Measurements from ENCODE around the gene SLC39A12. TPM values are rescaled to one million over a fixed set of nuclear protein-coding genes. Genes with fewer than 3 reads are reported as not detected.
A peak's percentile ranks its signal among the peaks of the same experiment; 100 is the strongest.

SLC39A12 gene
- total and polyA plus RNA-seq, 8 donors = not detected

- no peak for DNase-seq
- H3K9me3 ChIP-seq = no peaks in the 10 kb centered on the region
- no peak overlapping the region for H3K4me3 ChIP-seq
- TF ChIP-seq CTCF (IDR thresholded peaks at IDR 0.05) (no peak), EP300 (IDR thresholded peaks at IDR 0.05) (no peak), POLR2AphosphoS5 (IDR thresholded peaks at IDR 0.05) (no peak), POLR2A (IDR thresholded peaks at IDR 0.05) (no peak)
- 30 to 72% (median 58%) methylated on average over 4 of the region's 4 CpGs for WGBS, 5 donors
- H3K27ac ChIP-seq = no peak overlapping the region
- no peaks in the 10 kb centered on the region for H3K36me3 ChIP-seq
- intact Hi-C loops (cut with DNase I; ENCODE audit: low total_unique reads) = no loop called here
- H3K4me1 ChIP-seq = peaks cover 0 to 4% (median 0%) of the 10 kb centered on the region in 4 donors
- H3K27me3 ChIP-seq = no peaks in the 10 kb centered on the region
These were observed 44.1 kb upstream of the SLC39A12 start for GRCh38 chr10:17907641-17908040.

DNA sequence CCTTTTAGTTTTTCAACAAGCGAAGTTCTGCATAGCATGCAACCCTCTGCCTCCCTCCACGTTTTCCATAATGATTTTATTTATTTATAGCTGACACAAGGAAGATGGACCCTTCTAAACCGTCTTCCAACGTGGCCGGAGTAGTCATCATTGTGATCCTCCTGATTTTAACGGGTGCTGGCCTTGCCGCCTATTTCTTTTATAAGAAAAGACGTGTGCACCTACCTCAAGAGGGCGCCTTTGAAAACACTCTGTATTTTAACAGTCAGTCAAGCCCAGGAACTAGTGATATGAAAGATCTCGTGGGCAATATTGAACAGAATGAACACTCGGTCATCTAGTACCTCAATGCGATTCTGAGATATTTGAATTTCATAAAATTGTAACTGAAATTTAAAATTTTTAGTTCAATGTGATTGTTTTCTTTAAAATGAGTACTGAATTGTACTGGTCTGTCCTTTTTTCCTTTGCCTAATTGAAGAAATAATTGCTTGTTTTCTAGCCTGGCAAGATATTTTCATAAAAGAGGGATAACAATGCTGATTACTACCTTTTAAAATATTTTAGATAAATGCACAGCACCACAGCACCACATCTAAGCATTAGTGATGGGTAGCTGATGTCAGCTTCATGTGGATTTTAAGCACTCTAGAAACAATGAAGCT lies 41.5 kb upstream of the SLC39A12 start:
- Histone ChIP-seq H3K36me3 (no peaks in the 10 kb centered on the region), H3K4me1 (peaks cover 0 to 15% (median 3%) of the 10 kb centered on the region in 4 donors), H3K9me3 (no peaks in the 10 kb centered on the region), H3K27ac (no peak overlapping the region), H3K27me3 (no peaks in the 10 kb centered on the region), H3K4me3 (no peak overlapping the region)
- TF ChIP-seq CTCF (IDR thresholded peaks at IDR 0.05) = peak in 4 of 7 experiments; percentile 14 to 40 (median 28)
- TF ChIP-seq EP300 (IDR thresholded peaks at IDR 0.05) = no peak
- no peak for TF ChIP-seq POLR2A (IDR thresholded peaks at IDR 0.05)
- no peak for TF ChIP-seq POLR2AphosphoS5 (IDR thresholded peaks at IDR 0.05)
- 17 to 23% (median 21%) methylated on average over 12 of the region's 12 CpGs for WGBS, 5 donors
- DNase-seq = peak in 1 of 2 donors; percentile 73
- intact Hi-C loops (cut with DNase I; ENCODE audit: low total_unique reads) = no loop called here

DNA sequence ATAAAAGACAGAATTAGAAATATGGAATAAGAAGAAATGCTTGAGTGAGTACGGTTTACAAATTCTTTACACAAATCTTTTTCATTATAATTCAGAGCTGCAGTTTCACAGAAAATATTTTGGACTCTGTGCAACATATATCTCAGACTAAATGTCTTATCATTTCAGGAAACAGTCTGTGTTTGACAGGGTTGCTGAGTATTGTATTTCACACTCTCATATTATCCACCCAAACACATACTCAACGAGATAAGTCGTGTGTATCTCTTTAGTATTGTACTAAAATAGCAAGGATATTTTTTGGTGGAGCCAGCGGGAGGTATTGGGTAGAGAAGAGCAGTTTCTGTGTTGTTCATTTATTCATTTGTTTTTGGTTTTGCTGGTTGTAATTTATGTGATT lies 39.0 kb upstream of the SLC39A12 start:
- intact Hi-C loops (cut with DNase I; ENCODE audit: low total_unique reads) = no loop called here
- H3K36me3 ChIP-seq = no peaks in the 10 kb centered on the region
- H3K4me1 ChIP-seq = peaks cover 0 to 15% (median 3%) of the 10 kb centered on the region in 4 donors
- H3K9me3 ChIP-seq = no peaks in the 10 kb centered on the region
- H3K27ac ChIP-seq = no peak overlapping the region
- no peak for DNase-seq
- TF ChIP-seq EP300 (IDR thresholded peaks at IDR 0.05) (no peak), CTCF (IDR thresholded peaks at IDR 0.05) (no peak), POLR2A (IDR thresholded peaks at IDR 0.05) (no peak), POLR2AphosphoS5 (IDR thresholded peaks at IDR 0.05) (no peak)
- H3K27me3 ChIP-seq = no peaks in the 10 kb centered on the region
- WGBS, 5 donors = 24 to 36% (median 28%) methylated on average over 4 of the region's 4 CpGs
- no peak overlapping the region for H3K4me3 ChIP-seq

DNA sequence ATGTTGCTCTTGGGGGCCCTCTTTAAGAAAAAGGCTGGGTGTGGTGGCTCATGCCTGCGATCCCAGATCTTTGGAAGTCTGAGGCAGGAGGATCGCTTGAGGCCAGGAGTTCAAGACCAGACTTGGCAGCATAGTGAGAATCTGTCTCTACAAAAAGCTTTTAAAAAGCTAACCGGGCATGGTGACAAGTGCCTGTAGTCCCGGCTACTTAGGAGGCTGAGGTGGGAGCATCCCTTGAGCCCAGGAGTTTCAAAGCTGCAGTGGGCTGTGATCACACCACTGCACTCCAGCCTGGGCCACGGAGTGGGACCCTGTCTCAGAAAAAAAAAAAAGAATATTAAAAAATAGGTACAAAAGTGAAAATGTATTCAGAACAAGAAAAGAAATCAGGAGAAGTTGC lies 38.1 kb upstream of the SLC39A12 start:
- H3K9me3 ChIP-seq = no peaks in the 10 kb centered on the region
- H3K27ac ChIP-seq = no peak overlapping the region
- no peaks in the 10 kb centered on the region for H3K27me3 ChIP-seq
- 62 to 84% (median 75%) methylated on average over 5 of the region's 5 CpGs for WGBS, 5 donors
- DNase-seq = no peak
- intact Hi-C loops (cut with DNase I; ENCODE audit: low total_unique reads) = no loop called here
- TF ChIP-seq EP300 (IDR thresholded peaks at IDR 0.05) (no peak), POLR2A (IDR thresholded peaks at IDR 0.05) (no peak)
- peaks cover 0 to 15% (median 3%) of the 10 kb centered on the region in 4 donors for H3K4me1 ChIP-seq
- no peaks in the 10 kb centered on the region for H3K36me3 ChIP-seq
- H3K4me3 ChIP-seq = no peak overlapping the region

Measured in stomach (tissue), 9 donors.